OCI-LY3 (cell line): ENCODE data around the gene RHOF.

ENCODE experiments used
- CTCF ChIP-seq: fragments of 200-600, 300-600 bp; sonication (generic); IDR thresholded peaks from 2 replicates; pipeline ENCODE4 v1.5.1; 2014; ENCODE audit warnings: antibody characterized with exemption, low read length, low read depth
- EZH2phosphoT487 ChIP-seq: fragments of 200-600 bp; shearing (Covaris generic); IDR thresholded peaks from 2 replicates; pipeline ENCODE4 v1.6.1; 2018; ENCODE audit warnings: antibody characterized with exemption, mixed run types, low read depth

- TF ChIP-seq CTCF (no peak), EZH2phosphoT487 (no peak)
Measured at GRCh38 chr12:121754836-121755235, 38.7 kb downstream of the RHOF start.
